Left hindlimb (tissue), 1 donor: ENCODE results near the gene SLC12A2.

Source experiments
- DNase-seq: peaks from one replicate; pipeline ENCODE4 v3.0.0-alpha.2; 2018

The SLC12A2 gene

GRCh38 chr5:128192368-128192767, 108.8 kb downstream of the SLC12A2 start:
- no peak for DNase-seq

GRCh38 chr5:128193665-128194390, 110.3 kb downstream of the SLC12A2 start:
- no peak for DNase-seq

- DNase-seq: no peak
These were observed 111.8 kb downstream of the SLC12A2 start for GRCh38 chr5:128195316-128195715.

GRCh38 chr5:128196080-128196479, 112.5 kb downstream of the SLC12A2 start:
- DNase-seq: no peak

- DNase-seq: no peak
These were observed 113.2 kb downstream of the SLC12A2 start for GRCh38 chr5:128196791-128197190.

GRCh38 chr5:128197896-128198522, 114.4 kb downstream of the SLC12A2 start:
- DNase-seq: no peak

GRCh38 chr5:128199104-128199503, 115.5 kb downstream of the SLC12A2 start:
- DNase-seq: no peak

- no peak for DNase-seq
These were observed 116.0 kb downstream of the SLC12A2 start for GRCh38 chr5:128199611-128200010.

GRCh38 chr5:128201065-128201926, 117.7 kb downstream of the SLC12A2 start:
- DNase-seq: peak; percentile 78

GRCh38 chr5:128202320-128202719, 118.8 kb downstream of the SLC12A2 start:
- no peak for DNase-seq

- no peak for DNase-seq
These were observed 124.9 kb downstream of the SLC12A2 start for GRCh38 chr5:128208436-128208835.

- no peak for DNase-seq
These were observed 128.7 kb downstream of the SLC12A2 start for GRCh38 chr5:128212191-128212806.

- peak; percentile 77 for DNase-seq
These were observed 129.8 kb downstream of the SLC12A2 start for GRCh38 chr5:128213340-128213739.

GRCh38 chr5:128213833-128214232, 130.3 kb downstream of the SLC12A2 start:
- DNase-seq: no peak

GRCh38 chr5:128216285-128216684, 132.7 kb downstream of the SLC12A2 start:
- no peak for DNase-seq

- peak; percentile 81 for DNase-seq
These were observed 133.4 kb downstream of the SLC12A2 start for GRCh38 chr5:128216860-128217531.

GRCh38 chr5:128220841-128221240, 137.3 kb downstream of the SLC12A2 start:
- no peak for DNase-seq

GRCh38 chr5:128224336-128224735, 140.8 kb downstream of the SLC12A2 start:
- no peak for DNase-seq

- DNase-seq: no peak
These were observed 141.9 kb downstream of the SLC12A2 start for GRCh38 chr5:128225245-128226030.

GRCh38 chr5:128228008-128228407, 144.4 kb downstream of the SLC12A2 start:
- DNase-seq: peak; percentile 60

- no peak for DNase-seq
These were observed 145.0 kb downstream of the SLC12A2 start for GRCh38 chr5:128228521-128228920.
